ENCODE results near the gene HIP1. TPM values are rescaled to one million over a fixed set of nuclear protein-coding genes. Genes with fewer than 3 reads are reported as not detected.
A peak's percentile ranks its signal among the peaks of the same experiment; 100 is the strongest.

The HIP1 gene
- total and polyA plus RNA-seq, 2 of the 13 experiments (the other 11 are each of a cell fraction or from before 2014, with no cell fraction given): 4.5 to 6.2 TPM

GRCh38 chr7:75756991-75757676 is 18.4 kb upstream of the HIP1 start (continued):
- TF ChIP-seq ZNF451 (CRISPR knock-in tag; IDR thresholded peaks at IDR 0.05) (no peak), SALL2 (CRISPR knock-in tag; IDR thresholded peaks at IDR 0.05) (no peak), DRAP1 (CRISPR knock-in tag; IDR thresholded peaks at IDR 0.05) (no peak), ZNF331 (CRISPR knock-in tag; IDR thresholded peaks at IDR 0.05) (peak; percentile 61; the same call in 1 of the 2 replicates), ZGPAT (CRISPR knock-in tag; IDR thresholded peaks at IDR 0.05) (0 out of 2 replicates have a peak, but pooled peaks have one; percentile 33), SAP130 (CRISPR knock-in tag; IDR thresholded peaks at IDR 0.05; ENCODE audit: low read depth) (peak; percentile 36; the same call in 1 of the 2 replicates), HNF1A (IDR thresholded peaks at IDR 0.05; ENCODE audit: low read depth) (no peak), HNF1A (CRISPR knock-in tag; IDR thresholded peaks at IDR 0.05; ENCODE audit: borderline replicate concordance) (no peak), ZNF44 (CRISPR knock-in tag; IDR thresholded peaks at IDR 0.05) (no peak), SRSF9 (IDR thresholded peaks at IDR 0.05; ENCODE audit: borderline replicate concordance, insufficient read depth, low read depth, low read length, poor library complexity, severe bottlenecking) (no peak), FOXK1 (CRISPR knock-in tag; IDR thresholded peaks at IDR 0.05; ENCODE audit: borderline replicate concordance, low read depth) (no peak), ZNF704 (CRISPR knock-in tag; IDR thresholded peaks at IDR 0.05; ENCODE audit: borderline replicate concordance) (no peak), HNF4A (CRISPR knock-in tag; IDR thresholded peaks at IDR 0.05) (0 out of 2 replicates have a peak, but pooled peaks have one; percentile 16), CHCHD3 (CRISPR knock-in tag; IDR thresholded peaks at IDR 0.05) (no peak), ZNF432 (CRISPR knock-in tag; IDR thresholded peaks at IDR 0.05; ENCODE audit: borderline replicate concordance) (no peak), AHDC1 (CRISPR knock-in tag; IDR thresholded peaks at IDR 0.05; ENCODE audit: borderline replicate concordance) (no peak)

Data from HepG2 (cell line).